K562 (cell line): ENCODE results near the gene MDM4. TPM values are rescaled to one million over a fixed set of nuclear protein-coding genes. Genes with fewer than 3 reads are reported as not detected.

Experiments used
- BMI1 ChIP-seq: fragments of 150-350 bp; IDR thresholded peaks from 2 replicates; pipeline ENCODE4 v1.6.1; 2014; ENCODE audit warnings: low read length
- DDX20 ChIP-seq: fragments of 450-650 bp; IDR thresholded peaks from 2 replicates; pipeline ENCODE4 v1.6.1; 2016; ENCODE audit warnings: missing genetic modification characterization, low read depth, mild to moderate bottlenecking, missing compliant biosample characterization, moderate library complexity
- HMGXB4 ChIP-seq: sonication (generic); formaldehyde crosslinking; IDR thresholded peaks from 2 replicates; pipeline ENCODE4 v1.8.1; 2023; ENCODE audit warnings: mild to moderate bottlenecking, missing genetic modification reagents
- MAFF ChIP-seq: IDR thresholded peaks from 2 replicates; pipeline ENCODE4 v1.6.1; 2012; ENCODE audit warnings: low read length, improper control_type of control experiment
- NFRKB ChIP-seq: fragments of 450-650 bp; IDR thresholded peaks from 2 replicates; pipeline ENCODE4 v1.6.1; 2016; ENCODE audit warnings: low read depth
- OTX1 ChIP-seq: fragments of 450-650 bp; formaldehyde crosslinking; IDR thresholded peaks from 2 replicates; pipeline ENCODE4 v1.4.0; 2022; ENCODE audit warnings: mild to moderate bottlenecking
- RBM15 ChIP-seq: fragments of 200-400 bp; formaldehyde crosslinking; IDR thresholded peaks from 2 replicates; pipeline ENCODE4 v1.6.1; 2018; ENCODE audit warnings: mild to moderate bottlenecking, low read length, moderate library complexity; ENCODE audit not compliant: insufficient read depth
- SAP30 ChIP-seq: fragments of 200-600 bp; sonication (generic); IDR thresholded peaks from 2 replicates; pipeline ENCODE4 v1.6.1; 2012; ENCODE audit warnings: borderline replicate concordance, low read depth, mild to moderate bottlenecking, moderate library complexity, low read length, control low read depth, inconsistent platforms; ENCODE audit not compliant: insufficient read depth, poor library complexity, severe bottlenecking
- SLC30A9 ChIP-seq: fragments of 250-450 bp; sonication (Bioruptor Pico); IDR thresholded peaks from 2 replicates; pipeline ENCODE4 v1.8.0; 2022; ENCODE audit warnings: mild to moderate bottlenecking, moderate library complexity
- SMAD2 ChIP-seq: fragments of 150-350 bp; IDR thresholded peaks from 2 replicates; pipeline ENCODE4 v1.6.1; 2014; ENCODE audit warnings: low read depth, mild to moderate bottlenecking, low read length
- SMAD3 ChIP-seq: fragments of 450-650 bp; formaldehyde crosslinking; conservative IDR thresholded peaks from 2 replicates; pipeline ENCODE4 v1.4.0; 2020; ENCODE audit warnings: mild to moderate bottlenecking
- SRF ChIP-seq, 2 experiments: fragments of 250-450, 450-650 bp in 1 of 2; sonication (Bioruptor Pico) in 1 of 2; sonication (generic) in 1 of 2; formaldehyde crosslinking; IDR thresholded peaks; 2 replicates each; pipeline versions ENCODE4 v1.5.0 to v1.5.1; 2020 to 2022; ENCODE audit warnings: mild to moderate bottlenecking in 1 of 2, missing genetic modification reagents in 1 of 2
- TFAP4 ChIP-seq: sonication (generic); formaldehyde crosslinking; IDR thresholded peaks from 2 replicates; pipeline ENCODE4 v1.8.0; 2022; ENCODE audit warnings: missing genetic modification reagents, mild to moderate bottlenecking, moderate library complexity, borderline replicate concordance
- TOE1 ChIP-seq, 2 experiments: fragments of 450-650 bp in 1 of 2; sonication (generic) in 1 of 2; formaldehyde crosslinking in 1 of 2; IDR thresholded peaks; 2 replicates each; pipeline versions ENCODE4 v1.7.1 to v1.8.0; 2016 to 2022; ENCODE audit warnings: borderline replicate concordance in 2 of 2, mild to moderate bottlenecking in 2 of 2, antibody characterized with exemption in 1 of 2, inconsistent platforms in 1 of 2, low read depth in 1 of 2, missing genetic modification reagents in 1 of 2, moderate library complexity in 1 of 2
- ZNF354B ChIP-seq: fragments of 250-450 bp; sonication (Bioruptor Pico); IDR thresholded peaks from 2 replicates; pipeline ENCODE4 v1.4.0; 2020
- ZNF436 ChIP-seq: fragments of 250-450, 450-650 bp; sonication (Bioruptor Pico); formaldehyde crosslinking; IDR thresholded peaks from 2 replicates; pipeline ENCODE4 v1.7.0; 2020; ENCODE audit warnings: mild to moderate bottlenecking
- polyA plus RNA-seq, 8 experiments: library from polyadenylated mRNA; depleted of rRNA in 4 of 8; stranded (reverse) in 5 of 8; unstranded in 3 of 8; fragments of >200 nt; fragmentation: Nextera tagmentation in 2 of 8; fragmentation: Illumina TruSeq in 1 of 8; extraction: Ambion mirVana in 2 of 8; extraction: Trizol in 1 of 8; gene quantifications; 2 replicates each; pipeline versions ENCODE4 v1.2.1 to v1.2.3, GENCODE V29; 2011 to 2014; ENCODE audit warnings: inconsistent platforms in 1 of 8, missing spikeins in 1 of 8
- total RNA-seq, 7 experiments: library from RNA; depleted of rRNA in 6 of 7; stranded (reverse); fragments of >200 nt in 6 of 7; fragmentation: Illumina TruSeq in 2 of 7; extraction: Trizol in 2 of 7; gene quantifications; 2 replicates each; pipeline versions ENCODE4 v1.2.1 to v1.2.3, GENCODE V29; 2011 to 2021; ENCODE audit warnings: low replicate concordance in 1 of 7
- TF ChIP-seq, protein P1 (sequence below), 2 experiments: fragments of 450-650 bp in 1 of 2; sonication (generic) in 1 of 2; formaldehyde crosslinking; conservative IDR thresholded peaks; 2 replicates each; pipeline versions ENCODE4 v1.4.0 to v1.8.1; 2020 to 2022; ENCODE audit warnings: mild to moderate bottlenecking in 1 of 2, missing genetic modification reagents in 1 of 2
- TF ChIP-seq, protein P2 (sequence below): sonication (generic); formaldehyde crosslinking; IDR thresholded peaks from 2 replicates; pipeline ENCODE4 v1.8.1; 2023; ENCODE audit warnings: mild to moderate bottlenecking, missing genetic modification reagents
- TF ChIP-seq, protein P3 (sequence below): fragments of 450-650 bp; formaldehyde crosslinking; IDR thresholded peaks from 2 replicates; pipeline ENCODE4 v1.4.0; 2020; ENCODE audit warnings: mild to moderate bottlenecking, moderate library complexity

Gene MDM4
- total and polyA plus RNA-seq, 9 of the 15 experiments (the other 6 are each of a cell fraction or from before 2014, with no cell fraction given): 3.3 to 61.7 (median 21.2) TPM

DNA sequence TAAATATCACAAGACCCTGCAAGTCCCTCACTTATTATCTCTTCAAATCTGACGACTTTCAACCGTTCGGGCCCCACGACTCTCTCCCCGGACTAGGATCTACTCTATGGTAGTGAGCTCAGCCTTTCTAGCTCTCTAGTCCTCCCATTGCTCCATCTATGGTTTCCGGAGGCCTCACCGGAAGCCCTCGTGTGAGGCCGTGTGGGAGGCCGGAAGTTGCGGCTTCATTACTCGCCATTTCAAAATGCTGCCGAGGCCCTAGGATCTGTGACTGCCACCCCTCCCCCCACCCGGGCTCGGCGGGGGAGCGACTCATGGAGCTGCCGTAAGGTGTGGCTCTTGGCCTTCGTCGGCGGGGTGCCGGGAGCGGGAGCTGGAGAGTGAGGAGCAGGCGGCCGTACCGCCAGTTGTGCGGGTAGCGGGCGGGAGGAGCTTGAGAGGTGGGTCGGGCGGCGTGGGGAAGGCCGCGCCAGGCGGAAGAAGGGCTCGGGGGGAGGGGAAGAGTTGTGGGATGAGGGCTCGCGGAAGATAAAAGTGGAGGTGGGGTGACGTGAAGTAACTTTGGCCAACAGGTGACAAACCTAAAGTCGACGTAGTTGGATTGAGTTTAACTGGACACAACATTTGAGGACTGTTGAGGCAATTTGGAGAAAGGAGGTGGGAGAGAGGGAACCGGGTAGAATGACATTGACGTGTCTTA, at the start of gene MDM4 (continued):
- TF ChIP-seq SRF (CRISPR knock-in tag; IDR thresholded peaks at IDR 0.05): peak in 1 of 2 experiments; percentile 71; a peak in 1 of 4 replicates
- TF ChIP-seq, protein P1, sequence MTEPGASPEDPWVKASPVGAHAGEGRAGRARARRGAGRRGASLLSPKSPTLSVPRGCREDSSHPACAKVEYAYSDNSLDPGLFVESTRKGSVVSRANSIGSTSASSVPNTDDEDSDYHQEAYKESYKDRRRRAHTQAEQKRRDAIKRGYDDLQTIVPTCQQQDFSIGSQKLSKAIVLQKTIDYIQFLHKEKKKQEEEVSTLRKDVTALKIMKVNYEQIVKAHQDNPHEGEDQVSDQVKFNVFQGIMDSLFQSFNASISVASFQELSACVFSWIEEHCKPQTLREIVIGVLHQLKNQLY (CRISPR knock-in tag; conservative IDR thresholded peaks at IDR 0.05): peak in 1 of 2 experiments; percentile 77; a peak in 1 of 4 replicates
- TF ChIP-seq MAFF: no peak
- no peak for TF ChIP-seq SMAD2
- TF ChIP-seq SAP30: peak; percentile 73
- TF ChIP-seq SLC30A9 (CRISPR knock-in tag): no peak
- TF ChIP-seq DDX20 (tag): no peak
- TF ChIP-seq, protein P2, sequence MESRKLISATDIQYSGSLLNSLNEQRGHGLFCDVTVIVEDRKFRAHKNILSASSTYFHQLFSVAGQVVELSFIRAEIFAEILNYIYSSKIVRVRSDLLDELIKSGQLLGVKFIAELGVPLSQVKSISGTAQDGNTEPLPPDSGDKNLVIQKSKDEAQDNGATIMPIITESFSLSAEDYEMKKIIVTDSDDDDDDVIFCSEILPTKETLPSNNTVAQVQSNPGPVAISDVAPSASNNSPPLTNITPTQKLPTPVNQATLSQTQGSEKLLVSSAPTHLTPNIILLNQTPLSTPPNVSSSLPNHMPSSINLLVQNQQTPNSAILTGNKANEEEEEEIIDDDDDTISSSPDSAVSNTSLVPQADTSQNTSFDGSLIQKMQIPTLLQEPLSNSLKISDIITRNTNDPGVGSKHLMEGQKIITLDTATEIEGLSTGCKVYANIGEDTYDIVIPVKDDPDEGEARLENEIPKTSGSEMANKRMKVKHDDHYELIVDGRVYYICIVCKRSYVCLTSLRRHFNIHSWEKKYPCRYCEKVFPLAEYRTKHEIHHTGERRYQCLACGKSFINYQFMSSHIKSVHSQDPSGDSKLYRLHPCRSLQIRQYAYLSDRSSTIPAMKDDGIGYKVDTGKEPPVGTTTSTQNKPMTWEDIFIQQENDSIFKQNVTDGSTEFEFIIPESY (CRISPR knock-in tag): peak; percentile 47; the same call in 1 of the 2 replicates
- TF ChIP-seq TFAP4: peak; percentile 94
- no peak for TF ChIP-seq ZNF354B (CRISPR knock-in tag)
- TF ChIP-seq NFRKB: peak; percentile 99
- 0 out of 2 replicates have a peak, but pooled peaks have one; percentile 33 for TF ChIP-seq BMI1
- peak; percentile 84; the same call in 1 of the 2 replicates for TF ChIP-seq TOE1 (IDR thresholded peaks at IDR 0.05; ENCODE audit: borderline replicate concordance)
- TF ChIP-seq TOE1 (CRISPR knock-in tag; IDR thresholded peaks at IDR 0.05; ENCODE audit: borderline replicate concordance, low read depth): peak; percentile 45; the same call in 1 of the 2 replicates
- TF ChIP-seq, protein P3, sequence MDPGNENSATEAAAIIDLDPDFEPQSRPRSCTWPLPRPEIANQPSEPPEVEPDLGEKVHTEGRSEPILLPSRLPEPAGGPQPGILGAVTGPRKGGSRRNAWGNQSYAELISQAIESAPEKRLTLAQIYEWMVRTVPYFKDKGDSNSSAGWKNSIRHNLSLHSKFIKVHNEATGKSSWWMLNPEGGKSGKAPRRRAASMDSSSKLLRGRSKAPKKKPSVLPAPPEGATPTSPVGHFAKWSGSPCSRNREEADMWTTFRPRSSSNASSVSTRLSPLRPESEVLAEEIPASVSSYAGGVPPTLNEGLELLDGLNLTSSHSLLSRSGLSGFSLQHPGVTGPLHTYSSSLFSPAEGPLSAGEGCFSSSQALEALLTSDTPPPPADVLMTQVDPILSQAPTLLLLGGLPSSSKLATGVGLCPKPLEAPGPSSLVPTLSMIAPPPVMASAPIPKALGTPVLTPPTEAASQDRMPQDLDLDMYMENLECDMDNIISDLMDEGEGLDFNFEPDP (CRISPR knock-in tag): no peak
- TF ChIP-seq ZNF436 (CRISPR knock-in tag): no peak
- no peak for TF ChIP-seq RBM15
- TF ChIP-seq HMGXB4: peak; percentile 83; the same call in 1 of the 2 replicates
- 0 out of 2 replicates have a peak, but pooled peaks have one; percentile 35 for TF ChIP-seq SMAD3 (CRISPR knock-in tag)
- TF ChIP-seq OTX1 (CRISPR knock-in tag): peak; percentile 47; the same call in 1 of the 2 replicates
